Activated naive CD4-positive, alpha-beta T cell treated with anti-CD3 and anti-CD28 coated beads, Interleukin-2, amount 10 ng/mL, durations not matched to agents 7 days and 5 days (primary cell): Measurements from ENCODE around the gene ADIPOR2.

Experiments used
- CTCF ChIA-PET: fragments of 350-600 bp; sonication (Branson Sonifier 250); formaldehyde crosslinking; loops from one replicate; lab custom pipeline; 2021; ENCODE audit warnings: antibody characterized with exemption; lab: Charles Lee
- DNase-seq: peaks from one replicate; pipeline ENCODE4 v3.0.0-alpha.2; 2020
- H3K27ac Mint-ChIP-seq: one replicate; pipeline ENCODE4 v1.8.0; 2021; ENCODE audit warnings: mild to moderate bottlenecking, moderate library complexity, mixed read lengths
- H3K27me3 Mint-ChIP-seq: one replicate; pipeline ENCODE4 v1.8.0; 2021; ENCODE audit warnings: mild to moderate bottlenecking, mixed read lengths
- H3K36me3 Mint-ChIP-seq: one replicate; pipeline ENCODE4 v1.8.0; 2021; ENCODE audit warnings: mixed read lengths
- H3K4me1 Mint-ChIP-seq: one replicate; pipeline ENCODE4 v1.8.0; 2021; ENCODE audit warnings: mixed read lengths
- H3K4me3 Mint-ChIP-seq: one replicate; pipeline ENCODE4 v1.8.0; 2021; ENCODE audit warnings: mild to moderate bottlenecking, moderate library complexity, mixed read lengths
- H3K9me3 Mint-ChIP-seq: one replicate; pipeline ENCODE4 v1.8.0; 2021; ENCODE audit warnings: mixed read lengths

ADIPOR2 gene

GRCh38 chr12:1832801-1833595, 142.1 kb downstream of the ADIPOR2 start:
- no peaks in the 10 kb centered on the region for H3K36me3 Mint-ChIP-seq
- DNase-seq, result no peak
- CTCF ChIA-PET, result interaction anchor here (0.6 kb wide), 1 partner anchor 62 kb away, joined by 3 read pairs; no protein-coding TSS in a partner anchor
- peaks cover 53% of the 10 kb centered on the region for H3K27me3 Mint-ChIP-seq
- H3K4me3 Mint-ChIP-seq, result no peak overlapping the region
- H3K4me1 Mint-ChIP-seq, result no peaks in the 10 kb centered on the region
- H3K27ac Mint-ChIP-seq, result no peak overlapping the region
- no peaks in the 10 kb centered on the region for H3K9me3 Mint-ChIP-seq

GRCh38 chr12:1833596-1834028, 142.7 kb downstream of the ADIPOR2 start:
- DNase-seq, result no peak
- Mint-ChIP-seq H3K27ac (no peak overlapping the region), H3K4me1 (no peaks in the 10 kb centered on the region), H3K36me3 (no peaks in the 10 kb centered on the region), H3K9me3 (no peaks in the 10 kb centered on the region), H3K27me3 (peaks cover 49% of the 10 kb centered on the region), H3K4me3 (no peak overlapping the region)
- CTCF ChIA-PET, result no interaction called here

GRCh38 chr12:1834186-1834925, 143.5 kb downstream of the ADIPOR2 start:
- H3K4me1 Mint-ChIP-seq, result no peaks in the 10 kb centered on the region
- H3K4me3 Mint-ChIP-seq, result no peak overlapping the region
- no peak for DNase-seq
- CTCF ChIA-PET, result no interaction called here
- H3K27me3 Mint-ChIP-seq, result peaks cover 42% of the 10 kb centered on the region
- H3K9me3 Mint-ChIP-seq, result no peaks in the 10 kb centered on the region
- no peaks in the 10 kb centered on the region for H3K36me3 Mint-ChIP-seq
- H3K27ac Mint-ChIP-seq, result no peak overlapping the region

- H3K27me3 Mint-ChIP-seq, result peaks cover 32% of the 10 kb centered on the region
- no peak for DNase-seq
- CTCF ChIA-PET, result no interaction called here
- no peaks in the 10 kb centered on the region for H3K4me1 Mint-ChIP-seq
- H3K36me3 Mint-ChIP-seq, result no peaks in the 10 kb centered on the region
- no peak overlapping the region for H3K27ac Mint-ChIP-seq
- no peaks in the 10 kb centered on the region for H3K9me3 Mint-ChIP-seq
- no peak overlapping the region for H3K4me3 Mint-ChIP-seq
These were observed 144.6 kb downstream of the ADIPOR2 start for GRCh38 chr12:1835211-1836131.

GRCh38 chr12:1836241-1836803, 145.5 kb downstream of the ADIPOR2 start:
- CTCF ChIA-PET, result no interaction called here
- no peaks in the 10 kb centered on the region for H3K36me3 Mint-ChIP-seq
- peaks cover 32% of the 10 kb centered on the region for H3K27me3 Mint-ChIP-seq
- no peaks in the 10 kb centered on the region for H3K4me1 Mint-ChIP-seq
- no peak overlapping the region for H3K27ac Mint-ChIP-seq
- H3K4me3 Mint-ChIP-seq, result no peak overlapping the region
- DNase-seq, result no peak
- no peaks in the 10 kb centered on the region for H3K9me3 Mint-ChIP-seq

- peaks cover 27% of the 10 kb centered on the region for H3K27me3 Mint-ChIP-seq
- no peak for DNase-seq
These were observed 146.1 kb downstream of the ADIPOR2 start for GRCh38 chr12:1836854-1837421.

GRCh38 chr12:1837541-1838204, 146.8 kb downstream of the ADIPOR2 start:
- Mint-ChIP-seq H3K9me3 (no peaks in the 10 kb centered on the region), H3K4me1 (no peaks in the 10 kb centered on the region), H3K27me3 (peaks cover 24% of the 10 kb centered on the region), H3K36me3 (no peaks in the 10 kb centered on the region), H3K4me3 (no peak overlapping the region), H3K27ac (no peak overlapping the region)
- no peak for DNase-seq
- CTCF ChIA-PET, result no interaction called here

More at GRCh38 chr12:1836854-1837421, 146.1 kb downstream of the ADIPOR2 start:
- Mint-ChIP-seq H3K4me1 (no peaks in the 10 kb centered on the region), H3K4me3 (no peak overlapping the region), H3K27ac (no peak overlapping the region), H3K9me3 (no peaks in the 10 kb centered on the region), H3K36me3 (no peaks in the 10 kb centered on the region)
- CTCF ChIA-PET, result no interaction called here
